ENCODE data around the gene MTMR3. TPM values are rescaled to one million over a fixed set of nuclear protein-coding genes. Genes with fewer than 3 reads are reported as not detected.
A peak's percentile ranks its signal among the peaks of the same experiment; 100 is the strongest.

Gene MTMR3
- total RNA-seq, 4 donors from 2014 or later, result 33.5 to 46.5 (median 40.8) TPM

DNA sequence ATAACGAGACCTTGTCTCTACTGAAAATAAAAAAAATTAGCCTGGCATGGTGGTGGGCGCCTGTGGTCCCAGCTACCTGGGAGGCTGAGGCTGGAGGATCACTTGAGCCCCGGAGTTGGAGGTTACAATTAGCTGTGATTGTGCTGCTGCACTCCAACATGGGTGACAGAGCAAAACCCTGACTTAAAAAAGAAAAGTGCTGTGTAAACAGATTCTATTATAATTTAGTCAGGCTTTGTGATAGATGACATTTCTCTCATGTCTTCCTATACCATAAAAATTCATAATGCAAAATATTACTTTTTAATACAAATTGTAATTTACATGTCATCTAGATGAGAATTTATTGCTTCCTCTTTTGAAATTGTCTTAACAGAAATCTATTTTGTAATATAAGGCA, 94.1 kb downstream of the MTMR3 start:
- Histone ChIP-seq H3K27me3 (no peaks in the 10 kb centered on the region), H3K4me3 (no peak overlapping the region), H3K9me3 (no peaks in the 10 kb centered on the region), H3K27ac (replicated peaks in 1 of 4) (no peak overlapping the region), H3K4me1 (peaks cover 0 to 42% (median 38%) of the 10 kb centered on the region in 4 donors), H3K36me3 (peaks cover 0 to 28% (median 17%) of the 10 kb centered on the region in 4 donors)
- TF ChIP-seq POLR2A (IDR thresholded peaks at IDR 0.05; ENCODE audit: low read depth) (no peak), CTCF (IDR thresholded peaks at IDR 0.05) (no peak), EP300 (IDR thresholded peaks at IDR 0.05) (no peak), POLR2AphosphoS5 (IDR thresholded peaks at IDR 0.05) (no peak)
- 93% methylated on average over 3 of the region's 3 CpGs for WGBS
- intact Hi-C loops (cut with DNase I), result no loop called here
- DNase-seq (ENCODE audit: extremely low spot score), result no peak

DNA sequence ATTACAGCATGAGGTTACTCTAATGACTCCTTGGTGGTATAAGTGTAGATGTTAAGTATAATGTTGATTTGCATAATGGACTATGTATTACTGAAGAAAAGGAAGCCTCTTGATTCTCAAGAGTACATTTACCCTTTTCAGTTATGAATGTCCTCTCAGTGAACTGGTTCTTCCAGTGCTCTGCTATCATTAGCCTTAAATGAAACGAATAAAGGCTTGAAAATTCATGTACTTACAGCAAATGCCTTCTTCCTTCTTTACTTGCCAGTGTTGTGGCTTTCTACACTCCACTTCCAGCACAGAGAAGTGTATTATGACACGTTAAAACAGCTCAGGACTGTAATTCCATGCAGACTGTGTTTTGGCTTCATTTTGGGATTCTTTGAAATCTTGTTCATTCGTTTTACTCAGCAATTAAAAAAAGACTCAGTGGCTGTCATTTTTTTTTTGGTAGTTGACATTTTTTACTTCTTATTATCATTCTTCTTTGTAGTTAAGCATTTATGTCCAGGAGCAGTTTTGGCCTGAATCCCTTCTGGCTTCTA, 96.9 kb downstream of the MTMR3 start:
- WGBS, result 56% methylated on average over 3 of the region's 3 CpGs
- Histone ChIP-seq H3K27ac (replicated peaks in 1 of 4) (peak overlapping the region in 1 of 4 donors; percentile 6), H3K4me1 (peaks cover 0 to 22% (median 20%) of the 10 kb centered on the region in 4 donors), H3K4me3 (no peak overlapping the region), H3K27me3 (no peaks in the 10 kb centered on the region), H3K9me3 (no peaks in the 10 kb centered on the region), H3K36me3 (peaks cover 0 to 41% (median 17%) of the 10 kb centered on the region in 4 donors)
- TF ChIP-seq POLR2AphosphoS5 (IDR thresholded peaks at IDR 0.05), result no peak
- intact Hi-C loops (cut with DNase I), result no loop called here
- no peak for DNase-seq (ENCODE audit: extremely low spot score)

- H3K4me1 ChIP-seq, result peaks cover 0 to 22% (median 20%) of the 10 kb centered on the region in 4 donors
- no peaks in the 10 kb centered on the region for H3K27me3 ChIP-seq
- H3K27ac ChIP-seq (replicated peaks in 1 of 4), result no peak overlapping the region
- no peaks in the 10 kb centered on the region for H3K9me3 ChIP-seq
- TF ChIP-seq POLR2AphosphoS5 (IDR thresholded peaks at IDR 0.05) (no peak), CTCF (IDR thresholded peaks at IDR 0.05) (no peak), POLR2A (IDR thresholded peaks at IDR 0.05; ENCODE audit: low read depth) (no peak), EP300 (IDR thresholded peaks at IDR 0.05) (no peak)
- WGBS, result 94% methylated on average over 10 of the region's 10 CpGs
- H3K4me3 ChIP-seq, result no peak overlapping the region
- peaks cover 0 to 58% (median 23%) of the 10 kb centered on the region in 4 donors for H3K36me3 ChIP-seq
- intact Hi-C loops (cut with DNase I), result no loop called here
- DNase-seq (ENCODE audit: extremely low spot score), result no peak
Observed at GRCh38 chr22:29983296-29983917, 100.4 kb downstream of the MTMR3 start.

DNA sequence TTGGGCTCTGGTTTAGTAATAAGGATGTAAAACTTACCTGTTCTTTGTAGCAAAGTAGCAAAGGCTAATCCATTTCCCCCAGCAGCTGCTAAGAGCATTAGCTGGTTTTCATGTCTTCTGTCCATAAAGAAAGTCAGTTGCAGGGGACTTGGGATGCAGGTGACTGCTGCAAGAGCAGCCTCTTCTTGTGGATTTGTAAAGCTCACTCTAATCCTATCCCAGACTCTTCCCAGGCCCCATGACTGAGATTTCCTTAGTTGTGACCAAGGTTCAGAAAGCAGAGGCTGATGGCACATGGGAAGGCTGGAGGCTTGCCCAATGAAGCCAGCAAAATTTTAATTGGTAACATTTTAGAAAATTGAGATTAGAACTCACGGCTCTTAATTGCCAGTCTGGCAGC, 102.9 kb downstream of the MTMR3 start:
- peaks cover 0 to 70% (median 29%) of the 10 kb centered on the region in 4 donors for H3K36me3 ChIP-seq
- WGBS, result 94% methylated on average over 1 of the region's 1 CpG
- TF ChIP-seq CTCF (IDR thresholded peaks at IDR 0.05), result no peak
- TF ChIP-seq POLR2AphosphoS5 (IDR thresholded peaks at IDR 0.05), result no peak
- no peak for TF ChIP-seq POLR2A (IDR thresholded peaks at IDR 0.05; ENCODE audit: low read depth)
- no peak for TF ChIP-seq EP300 (IDR thresholded peaks at IDR 0.05)

GRCh38 chr22:29987137-29987536, 104.2 kb downstream of the MTMR3 start:
- intact Hi-C loops (cut with DNase I), result loop anchor here (5.0 kb wide), 1 partner anchor 155 kb away; no protein-coding TSS in a partner anchor
- Histone ChIP-seq H3K4me1 (no peaks in the 10 kb centered on the region), H3K27ac (replicated peaks in 1 of 4) (no peak overlapping the region), H3K36me3 (peaks cover 9 to 77% (median 36%) of the 10 kb centered on the region in 4 donors), H3K4me3 (no peak overlapping the region), H3K27me3 (no peaks in the 10 kb centered on the region), H3K9me3 (no peaks in the 10 kb centered on the region)
- DNase-seq (ENCODE audit: extremely low spot score), result no peak
- 8% methylated on average over 1 of the region's 1 CpG for WGBS
- no peak for TF ChIP-seq POLR2AphosphoS5 (IDR thresholded peaks at IDR 0.05)
- TF ChIP-seq CTCF (IDR thresholded peaks at IDR 0.05), result no peak
- TF ChIP-seq EP300 (IDR thresholded peaks at IDR 0.05), result no peak

More for the DNA sequence above, 102.9 kb downstream of the MTMR3 start:
- H3K4me3 ChIP-seq, result no peak overlapping the region
- H3K27ac ChIP-seq (replicated peaks in 1 of 4), result no peak overlapping the region
- H3K4me1 ChIP-seq, result peaks cover 0 to 1% (median 0%) of the 10 kb centered on the region in 4 donors
- no peaks in the 10 kb centered on the region for H3K9me3 ChIP-seq
- no peaks in the 10 kb centered on the region for H3K27me3 ChIP-seq
- intact Hi-C loops (cut with DNase I), result loop anchor here (5.0 kb wide), 1 partner anchor 154 kb away; no protein-coding TSS in a partner anchor
- no peak for DNase-seq (ENCODE audit: extremely low spot score)

Measured in esophagus muscularis mucosa (tissue), 4 donors.